GM18511 (cell line): ENCODE results near the gene ARHGDIB.

ENCODE experiments used
- ATAC-seq: cut with Tn5 transposase; IDR thresholded peaks from one replicate; pipeline ENCODE4 v1.9.1; 2021; ENCODE audit warnings: mild to moderate bottlenecking, moderate library complexity; ENCODE audit not compliant: unreplicated experiment

ARHGDIB gene

DNA sequence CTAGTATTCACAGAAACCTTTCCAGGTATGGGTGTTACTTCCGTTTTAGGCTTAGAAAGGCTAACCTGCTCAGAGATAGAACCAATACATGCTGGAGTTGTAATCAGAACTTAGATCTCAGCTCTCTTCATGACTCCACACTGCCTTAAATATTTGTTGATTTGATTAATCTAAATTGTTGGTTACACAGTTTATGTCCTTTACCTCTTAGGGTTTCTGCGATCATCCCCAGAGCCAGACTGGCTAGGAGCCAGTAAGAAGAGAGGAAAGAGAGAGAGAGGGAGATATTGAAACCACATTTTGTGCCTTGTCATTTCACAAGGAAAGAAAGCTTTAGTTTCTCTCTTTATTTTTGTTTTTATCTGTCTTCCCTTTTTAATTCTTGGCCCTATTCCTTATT, 58.9 kb downstream of the ARHGDIB start:
- no peak for ATAC-seq

- no peak for ATAC-seq
Measured at GRCh38 chr12:14901228-14901562, 60.2 kb downstream of the ARHGDIB start.

DNA sequence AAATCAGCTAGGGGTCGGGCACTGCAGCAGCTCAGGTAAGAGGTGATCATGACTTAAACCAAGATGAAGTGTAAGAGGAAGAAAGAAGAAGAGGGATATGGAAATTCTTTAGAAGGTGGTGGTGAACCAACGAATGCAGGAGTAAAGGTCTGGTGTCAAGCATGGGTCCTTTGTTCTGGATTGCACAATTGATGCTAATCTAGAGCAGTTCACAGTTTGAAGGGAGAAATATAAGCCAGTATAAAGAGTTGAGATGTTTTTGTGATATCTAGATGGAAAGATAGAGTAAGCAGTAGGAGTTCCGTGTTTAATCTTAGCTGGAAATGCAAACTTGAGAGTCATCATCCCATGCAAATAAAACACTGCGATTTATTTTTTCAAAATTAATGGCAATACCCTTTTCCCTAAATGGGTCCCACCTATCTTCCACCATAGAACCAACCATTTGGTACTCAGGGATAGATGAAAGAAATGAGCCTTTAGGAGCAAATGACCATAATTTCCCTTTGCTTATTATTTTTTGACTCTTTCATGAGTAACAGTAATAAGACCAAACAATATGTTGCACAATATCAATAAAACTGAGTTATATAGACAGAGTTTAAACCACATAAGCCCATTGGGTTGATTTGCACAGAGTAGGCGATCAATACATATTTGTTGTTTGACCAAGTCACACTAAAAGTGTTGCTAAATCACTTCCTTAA, 60.7 kb downstream of the ARHGDIB start:
- ATAC-seq, result no peak

- ATAC-seq, result no peak
Measured at GRCh38 chr12:14896521-14897169, 64.8 kb downstream of the ARHGDIB start.

- ATAC-seq, result no peak
Measured at GRCh38 chr12:14893506-14894250, 67.7 kb downstream of the ARHGDIB start.

DNA sequence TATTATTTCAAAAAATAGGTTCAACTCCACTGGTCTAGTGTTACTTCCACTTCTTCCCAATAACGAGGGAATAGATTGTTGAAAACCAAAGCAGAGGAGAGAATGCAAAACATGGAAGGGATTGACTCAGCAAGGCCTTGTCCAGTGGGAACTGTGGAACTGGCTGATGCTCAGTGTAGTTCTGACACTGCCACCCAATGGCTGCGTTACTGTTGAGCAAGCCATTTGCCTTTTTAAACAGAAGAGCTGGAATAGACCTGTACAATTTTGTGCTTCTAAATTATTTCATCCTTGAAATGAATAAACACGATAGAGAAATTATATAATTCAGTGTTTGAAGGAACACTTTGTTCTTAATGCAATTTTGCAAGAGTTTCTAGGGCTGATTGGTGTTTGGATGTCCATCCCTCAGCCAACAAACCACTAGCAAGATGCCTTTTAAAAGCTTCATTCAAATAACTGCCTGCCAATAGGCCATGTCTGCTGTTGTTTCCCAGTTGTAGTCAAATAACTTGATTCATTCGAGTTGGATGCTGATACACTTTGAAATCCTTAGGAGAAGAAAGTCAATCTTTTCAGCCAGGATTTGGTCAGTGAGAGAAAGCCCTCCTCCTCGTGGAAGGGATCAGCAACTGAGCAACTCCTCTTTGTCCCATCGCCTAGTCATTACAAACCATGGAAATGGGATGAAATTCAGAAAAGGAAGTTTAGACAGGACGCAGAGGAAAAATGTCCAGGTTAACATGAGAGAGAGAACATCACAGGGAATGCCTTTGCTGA, 68.5 kb downstream of the ARHGDIB start:
- ATAC-seq, result no peak
